ENCODE data around the gene GPR135. TPM values are rescaled to one million over a fixed set of nuclear protein-coding genes. Genes with fewer than 3 reads are reported as not detected.
"Not testable (repeated sequence)": the region's sequence is repeated elsewhere in the genome, so short reads cannot be mapped to it uniquely, and the experiment has no call there.

The GPR135 gene
- total and polyA plus RNA-seq, 7 experiments from 2014 or later: 0.11 to 2.7 (median 1.6) TPM

DNA sequence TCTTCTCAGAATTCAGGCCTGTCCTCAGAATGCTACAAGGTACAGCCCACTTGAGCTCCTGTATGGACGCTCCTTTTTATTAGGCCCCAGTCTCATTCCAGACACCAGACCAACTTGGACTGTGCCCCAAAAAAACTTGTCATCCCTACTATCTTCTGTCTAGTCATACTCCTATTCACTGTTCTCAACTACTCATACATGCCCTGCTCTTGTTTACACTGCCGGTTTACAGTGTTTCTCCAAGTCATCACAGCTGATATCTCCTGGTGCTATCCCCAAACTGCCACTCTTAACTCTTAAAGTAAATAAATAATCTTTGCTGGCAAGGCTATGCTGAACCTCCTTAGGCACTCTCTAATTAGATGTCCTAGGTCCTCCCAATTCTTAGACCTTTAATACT is 16.5 kb downstream of the GPR135 start:
- DNase-seq; H3K9me3 Mint-ChIP-seq; H3K36me3 ChIP-seq (ENCODE audit: control insufficient read depth in 2 of 3, insufficient read depth in 3 of 3, low read length in 3 of 3); H3K9me3 ChIP-seq (ENCODE audit: control insufficient read depth in 2 of 3, low read length in 3 of 3); H3K4me3 ChIP-seq (ENCODE audit: low read length); H3K4me3 Mint-ChIP-seq; H3K27me3 ChIP-seq (ENCODE audit: control insufficient read depth in 2 of 2, insufficient read depth in 2 of 2, low read length in 2 of 2); H3K27ac ChIP-seq (ENCODE audit: low read depth, low read length); ATAC-seq; H3K4me1 Mint-ChIP-seq; POLR2A ChIA-PET; H3K27me3 Mint-ChIP-seq; CTCF ChIA-PET; H3K4me1 ChIP-seq (ENCODE audit: control insufficient read depth in 2 of 2, insufficient read depth in 2 of 2, low read length in 2 of 2): not testable (repeated sequence)
- intact Hi-C loops (cut with micrococcal nuclease): loop anchor here in 1 of 2 donors (10.0 kb wide), 1 partner anchor 1344 kb away; no protein-coding TSS in a partner anchor
- Mint-ChIP-seq H3K27ac (peak overlapping the region in 1 of 9 donors; percentile 38), H3K36me3 (peaks cover 3 to 10% (median 4%) of the 10 kb centered on the region in 5 donors)

DNA sequence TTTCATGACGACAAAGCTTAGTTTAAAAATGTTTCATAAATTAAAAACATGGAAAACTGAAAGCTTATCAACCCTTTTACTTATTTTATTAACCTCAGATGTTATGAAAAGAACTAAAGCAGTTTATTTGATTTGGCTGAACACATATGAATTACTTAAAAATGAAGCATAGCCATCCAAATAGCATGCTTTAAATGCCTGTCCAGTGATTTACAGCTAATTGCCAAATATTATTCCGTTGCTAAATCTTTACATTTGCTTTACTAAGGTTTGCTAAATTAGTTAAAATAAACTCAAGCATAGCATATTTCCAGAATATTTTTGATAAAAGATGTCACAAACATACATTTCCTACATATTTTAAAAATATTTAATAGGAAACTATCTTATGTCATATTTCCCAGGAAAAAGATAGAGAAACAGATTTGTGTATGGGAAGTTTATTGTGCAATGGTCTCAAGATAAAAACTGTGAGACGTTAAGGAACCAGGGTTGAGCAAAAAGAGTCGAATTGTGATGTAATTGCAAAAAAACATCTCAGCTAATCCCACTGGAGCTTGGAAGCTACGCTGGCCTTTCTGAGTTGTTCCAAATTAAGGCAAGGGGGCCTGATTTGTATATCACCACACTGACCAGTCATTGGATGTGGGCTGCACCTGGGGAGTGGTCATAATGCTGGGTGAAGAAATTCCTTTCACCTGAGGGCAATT is 25.8 kb downstream of the GPR135 start:
- H3K27me3 ChIP-seq (ENCODE audit: control insufficient read depth in 2 of 2, insufficient read depth in 2 of 2, low read length in 2 of 2): no peaks in the 10 kb centered on the region
- no peak overlapping the region for H3K27ac ChIP-seq (ENCODE audit: low read depth, low read length)
- ChIA-PET CTCF (interaction anchor here (1.1 to 1.5 kb wide), 3 partner anchors 307 to 315 kb away, joined by 3 to 6 read pairs (median 3); no protein-coding TSS in a partner anchor), POLR2A (no interaction called here)
- no peaks in the 10 kb centered on the region for H3K4me1 ChIP-seq (ENCODE audit: control insufficient read depth in 2 of 2, insufficient read depth in 2 of 2, low read length in 2 of 2)
- Mint-ChIP-seq H3K27me3 (peaks cover 0 to 5% (median 0%) of the 10 kb centered on the region in 5 donors), H3K4me3 (no peak overlapping the region), H3K4me1 (no peaks in the 10 kb centered on the region), H3K9me3 (no peaks in the 10 kb centered on the region), H3K36me3 (no peaks in the 10 kb centered on the region), H3K27ac (no peak overlapping the region)
- no peaks in the 10 kb centered on the region for H3K9me3 ChIP-seq (ENCODE audit: control insufficient read depth in 2 of 3, low read length in 3 of 3)
- DNase-seq: no peak
- no peaks in the 10 kb centered on the region for H3K36me3 ChIP-seq (ENCODE audit: control insufficient read depth in 2 of 3, insufficient read depth in 3 of 3, low read length in 3 of 3)
- no peak overlapping the region for H3K4me3 ChIP-seq (ENCODE audit: low read length)
- intact Hi-C loops (cut with micrococcal nuclease): no loop called here
- ATAC-seq: no peak

DNA sequence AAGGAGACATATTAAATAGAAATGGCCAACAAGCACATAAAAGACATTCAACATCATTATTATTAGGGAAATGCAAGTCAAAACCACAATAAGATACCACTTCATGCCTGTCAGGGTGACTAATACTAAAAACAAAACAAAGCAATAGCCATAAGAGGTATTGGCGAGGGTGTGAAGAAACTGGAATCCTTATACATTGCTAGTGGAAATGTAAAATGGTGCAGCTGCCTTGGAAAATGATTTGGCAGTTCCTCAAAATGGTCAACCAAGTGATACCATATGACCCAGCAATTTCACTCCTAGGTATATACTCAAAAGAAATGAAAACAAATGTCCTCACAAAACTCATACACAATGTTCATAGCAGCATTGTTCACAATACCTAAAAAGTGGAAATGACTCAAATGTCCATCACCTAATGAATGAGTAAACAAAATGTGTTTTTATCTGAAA is 27.0 kb downstream of the GPR135 start:
- Histone ChIP-seq H3K4me3 (ENCODE audit: low read length) (no peak overlapping the region), H3K9me3 (ENCODE audit: control insufficient read depth in 2 of 3, low read length in 3 of 3) (no peaks in the 10 kb centered on the region), H3K36me3 (ENCODE audit: control insufficient read depth in 2 of 3, insufficient read depth in 3 of 3, low read length in 3 of 3) (no peaks in the 10 kb centered on the region), H3K27me3 (ENCODE audit: control insufficient read depth in 2 of 2, insufficient read depth in 2 of 2, low read length in 2 of 2) (no peaks in the 10 kb centered on the region), H3K27ac (ENCODE audit: low read depth, low read length) (no peak overlapping the region), H3K4me1 (ENCODE audit: control insufficient read depth in 2 of 2, insufficient read depth in 2 of 2, low read length in 2 of 2) (no peaks in the 10 kb centered on the region)
- H3K4me1 Mint-ChIP-seq: no peaks in the 10 kb centered on the region
- H3K9me3 Mint-ChIP-seq: no peaks in the 10 kb centered on the region
- CTCF ChIA-PET: interaction anchor here (0.6 to 1.5 kb wide), 4 partner anchors 306 to 1169 kb away, joined by 3 to 6 read pairs (median 4); no protein-coding TSS in a partner anchor
- H3K27me3 Mint-ChIP-seq: peaks cover 0 to 5% (median 0%) of the 10 kb centered on the region in 5 donors
- H3K4me3 Mint-ChIP-seq: no peak overlapping the region
- intact Hi-C loops (cut with micrococcal nuclease): no loop called here
- ATAC-seq (no peak), DNase-seq (no peak)
- no peaks in the 10 kb centered on the region for H3K36me3 Mint-ChIP-seq
- H3K27ac Mint-ChIP-seq: no peak overlapping the region
- POLR2A ChIA-PET: no interaction called here

DNA sequence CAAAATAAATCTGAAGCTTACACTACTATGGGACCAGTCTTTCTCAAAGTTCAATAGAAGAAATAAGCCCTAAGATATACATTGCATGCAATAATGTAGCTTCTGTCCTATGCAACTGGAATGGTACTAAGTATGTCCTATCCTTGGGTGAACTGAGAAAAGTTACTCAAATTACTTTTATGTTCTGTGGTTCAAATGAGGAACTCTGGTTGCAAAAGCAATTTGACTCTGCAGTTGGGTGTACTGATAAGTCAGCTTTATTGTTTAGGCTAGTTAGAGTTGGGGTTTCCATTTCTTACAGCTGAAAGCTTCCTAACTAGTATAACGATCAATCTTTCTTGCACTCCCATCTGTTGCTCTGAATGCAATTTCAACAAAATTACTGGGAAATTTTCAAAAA is 29.2 kb downstream of the GPR135 start:
- Histone ChIP-seq H3K36me3 (ENCODE audit: control insufficient read depth in 2 of 3, insufficient read depth in 3 of 3, low read length in 3 of 3) (no peaks in the 10 kb centered on the region), H3K27ac (ENCODE audit: low read depth, low read length) (no peak overlapping the region), H3K4me1 (ENCODE audit: control insufficient read depth in 2 of 2, insufficient read depth in 2 of 2, low read length in 2 of 2) (no peaks in the 10 kb centered on the region), H3K4me3 (ENCODE audit: low read length) (no peak overlapping the region), H3K9me3 (ENCODE audit: control insufficient read depth in 2 of 3, low read length in 3 of 3) (no peaks in the 10 kb centered on the region), H3K27me3 (ENCODE audit: control insufficient read depth in 2 of 2, insufficient read depth in 2 of 2, low read length in 2 of 2) (no peaks in the 10 kb centered on the region)
- intact Hi-C loops (cut with micrococcal nuclease): no loop called here
- Mint-ChIP-seq H3K4me3 (no peak overlapping the region), H3K9me3 (no peaks in the 10 kb centered on the region), H3K36me3 (no peaks in the 10 kb centered on the region), H3K27ac (no peak overlapping the region), H3K4me1 (no peaks in the 10 kb centered on the region), H3K27me3 (peaks cover 0 to 5% (median 0%) of the 10 kb centered on the region in 5 donors)
- ChIA-PET CTCF (no interaction called here), POLR2A (no interaction called here)
- ATAC-seq (no peak), DNase-seq (no peak)

DNA sequence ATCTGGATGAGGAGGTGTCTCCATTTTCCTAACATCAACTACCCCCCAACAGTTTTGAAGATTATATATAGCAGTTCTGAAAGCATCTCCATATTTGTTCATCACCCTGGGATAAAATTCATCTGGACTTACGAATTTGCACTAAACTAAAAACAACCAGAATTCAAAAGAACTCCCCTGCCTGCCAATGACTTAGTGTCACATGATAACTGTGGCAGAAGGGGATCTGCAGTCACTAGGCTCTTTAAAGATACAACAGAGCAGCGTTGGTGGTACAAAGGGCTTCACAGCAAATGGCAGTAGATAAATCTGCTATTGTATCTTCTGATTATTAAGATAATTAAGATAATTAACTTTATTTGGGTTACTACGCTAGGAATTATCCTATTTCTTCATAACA is 30.1 kb downstream of the GPR135 start:
- ChIA-PET CTCF (no interaction called here), POLR2A (no interaction called here)
- no peak overlapping the region for H3K27ac ChIP-seq (ENCODE audit: low read depth, low read length)
- no peaks in the 10 kb centered on the region for H3K9me3 ChIP-seq (ENCODE audit: control insufficient read depth in 2 of 3, low read length in 3 of 3)
- Mint-ChIP-seq H3K27ac (no peak overlapping the region), H3K27me3 (no peaks in the 10 kb centered on the region), H3K4me3 (no peak overlapping the region), H3K36me3 (no peaks in the 10 kb centered on the region), H3K4me1 (no peaks in the 10 kb centered on the region), H3K9me3 (no peaks in the 10 kb centered on the region)
- ATAC-seq (no peak), DNase-seq (no peak)
- no peaks in the 10 kb centered on the region for H3K36me3 ChIP-seq (ENCODE audit: control insufficient read depth in 2 of 3, insufficient read depth in 3 of 3, low read length in 3 of 3)
- no peaks in the 10 kb centered on the region for H3K4me1 ChIP-seq (ENCODE audit: control insufficient read depth in 2 of 2, insufficient read depth in 2 of 2, low read length in 2 of 2)
- H3K27me3 ChIP-seq (ENCODE audit: control insufficient read depth in 2 of 2, insufficient read depth in 2 of 2, low read length in 2 of 2): no peaks in the 10 kb centered on the region
- intact Hi-C loops (cut with micrococcal nuclease): no loop called here
- no peak overlapping the region for H3K4me3 ChIP-seq (ENCODE audit: low read length)

DNA sequence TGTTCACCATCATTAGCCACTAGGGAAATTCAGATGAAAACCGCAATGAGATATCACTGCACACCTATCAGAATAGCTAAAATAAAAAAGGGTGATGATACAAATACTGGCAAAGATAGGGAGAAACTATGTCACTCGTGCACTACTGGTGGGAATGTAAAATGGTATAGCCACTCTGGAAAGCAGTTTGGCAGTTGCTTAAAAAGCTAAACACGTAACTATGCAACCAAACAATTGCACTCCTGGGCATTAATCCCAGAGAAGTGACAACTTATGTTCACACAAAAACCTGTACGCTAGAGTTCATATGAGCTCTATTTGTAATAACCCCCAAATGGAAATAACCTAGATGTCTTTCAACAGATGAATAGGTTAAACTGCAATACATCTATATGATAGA is 35.4 kb downstream of the GPR135 start:
- DNase-seq (no peak), ATAC-seq (no peak)
- no peaks in the 10 kb centered on the region for H3K27me3 ChIP-seq (ENCODE audit: control insufficient read depth in 2 of 2, insufficient read depth in 2 of 2, low read length in 2 of 2)
- H3K36me3 ChIP-seq (ENCODE audit: control insufficient read depth in 2 of 3, insufficient read depth in 3 of 3, low read length in 3 of 3): no peaks in the 10 kb centered on the region
- H3K4me1 Mint-ChIP-seq: no peaks in the 10 kb centered on the region
- no peaks in the 10 kb centered on the region for H3K4me1 ChIP-seq (ENCODE audit: control insufficient read depth in 2 of 2, insufficient read depth in 2 of 2, low read length in 2 of 2)
- no peak overlapping the region for H3K4me3 Mint-ChIP-seq
- no peak overlapping the region for H3K27ac Mint-ChIP-seq
- H3K36me3 Mint-ChIP-seq: no peaks in the 10 kb centered on the region
- ChIA-PET POLR2A (no interaction called here), CTCF (no interaction called here)
- H3K27me3 Mint-ChIP-seq: peaks cover 0 to 14% (median 7%) of the 10 kb centered on the region in 5 donors
- peaks cover 0 to 3% (median 0%) of the 10 kb centered on the region in 11 donors for H3K9me3 Mint-ChIP-seq
- no peak overlapping the region for H3K27ac ChIP-seq (ENCODE audit: low read depth, low read length)
- no peaks in the 10 kb centered on the region for H3K9me3 ChIP-seq (ENCODE audit: control insufficient read depth in 2 of 3, low read length in 3 of 3)
- intact Hi-C loops (cut with micrococcal nuclease): no loop called here
- no peak overlapping the region for H3K4me3 ChIP-seq (ENCODE audit: low read length)

DNA sequence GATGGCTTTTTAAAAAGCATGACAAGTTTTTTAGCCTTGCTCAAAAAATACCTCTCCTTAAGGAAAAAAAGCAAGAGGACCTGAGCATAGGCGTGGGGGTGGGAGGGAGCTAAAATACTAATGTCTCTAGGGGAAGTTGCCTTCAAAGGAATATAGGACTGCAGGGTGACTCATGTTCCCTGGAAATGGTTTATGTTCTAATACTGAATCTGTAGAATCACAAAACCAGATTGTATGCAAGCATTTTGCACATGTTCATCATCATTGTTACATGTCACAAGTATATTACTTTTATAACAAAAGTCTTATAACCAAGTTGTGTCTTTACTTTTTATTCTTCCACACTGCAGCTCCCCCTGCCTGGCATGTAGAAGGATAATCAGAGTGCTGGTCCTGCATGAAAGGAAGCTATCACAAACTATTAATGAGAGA is 36.6 kb downstream of the GPR135 start:
- no peaks in the 10 kb centered on the region for H3K36me3 Mint-ChIP-seq
- ChIA-PET POLR2A (no interaction called here), CTCF (no interaction called here)
- Histone ChIP-seq H3K27ac (ENCODE audit: low read depth, low read length) (no peak overlapping the region), H3K27me3 (ENCODE audit: control insufficient read depth in 2 of 2, insufficient read depth in 2 of 2, low read length in 2 of 2) (no peaks in the 10 kb centered on the region), H3K36me3 (ENCODE audit: control insufficient read depth in 2 of 3, insufficient read depth in 3 of 3, low read length in 3 of 3) (no peaks in the 10 kb centered on the region), H3K4me1 (ENCODE audit: control insufficient read depth in 2 of 2, insufficient read depth in 2 of 2, low read length in 2 of 2) (no peaks in the 10 kb centered on the region), H3K4me3 (ENCODE audit: low read length) (no peak overlapping the region), H3K9me3 (ENCODE audit: control insufficient read depth in 2 of 3, low read length in 3 of 3) (no peaks in the 10 kb centered on the region)
- intact Hi-C loops (cut with micrococcal nuclease): no loop called here
- peaks cover 0 to 3% (median 0%) of the 10 kb centered on the region in 11 donors for H3K9me3 Mint-ChIP-seq
- H3K27ac Mint-ChIP-seq: no peak overlapping the region
- ATAC-seq (no peak), DNase-seq (no peak)
- H3K4me3 Mint-ChIP-seq: no peak overlapping the region
- no peaks in the 10 kb centered on the region for H3K4me1 Mint-ChIP-seq
- H3K27me3 Mint-ChIP-seq: peaks cover 0 to 14% (median 9%) of the 10 kb centered on the region in 5 donors

Data from naive thymus-derived CD4-positive, alpha-beta T cell (primary cell).